Caki2 (cell line): ENCODE measurements around the gene FES. TPM values are rescaled to one million over a fixed set of nuclear protein-coding genes. Genes with fewer than 3 reads are reported as not detected.
"Not testable (repeated sequence)": the region's sequence is repeated elsewhere in the genome, so short reads cannot be mapped to it uniquely, and the experiment has no call there.

Experiments used
- DNase-seq: peaks from one replicate; pipeline ENCODE4 v3.0.0-alpha.2; 2015; ENCODE audit warnings: low read depth
- in situ Hi-C: cut with HindIII; loops from 2 replicates; pipeline ENCODE4 v1.10.0; 2016; ENCODE audit warnings: low sequenced_read_pairs, low pct_unique_long_range_greater_than_20kb, mixed read lengths
- total RNA-seq: library from RNA; depleted of rRNA; stranded (reverse); fragments of >200 nt; shearing (Covaris generic); gene quantifications from 2 replicates; pipeline ENCODE4 v1.2.3, GENCODE V29; 2014; ENCODE audit warnings: low replicate concordance

The FES gene
- total RNA-seq, 1 experiment from 2014 or later = not detected

GRCh38 chr15:90872486-90873184 lies 11.7 kb upstream of the FES start:
- peak; percentile 33 for DNase-seq

GRCh38 chr15:90873488-90873997 lies 10.8 kb upstream of the FES start:
- in situ Hi-C loops = no loop called here
- DNase-seq = no peak

More at GRCh38 chr15:90872486-90873184, 11.7 kb upstream of the FES start:
- in situ Hi-C loops = no loop called here

- DNase-seq = peak; percentile 64
- in situ Hi-C loops = no loop called here
Observed at GRCh38 chr15:90873998-90874605, 10.2 kb upstream of the FES start.

- DNase-seq, in situ Hi-C loops: not testable (repeated sequence)
Observed at GRCh38 chr15:90874986-90875385, 9.3 kb upstream of the FES start.

GRCh38 chr15:90875549-90875981 lies 8.7 kb upstream of the FES start:
- no peak for DNase-seq
- in situ Hi-C loops = no loop called here

- in situ Hi-C loops = no loop called here
- DNase-seq = no peak
Observed at GRCh38 chr15:90876046-90876445, 8.3 kb upstream of the FES start.

GRCh38 chr15:90876512-90877170 lies 7.7 kb upstream of the FES start:
- in situ Hi-C loops = no loop called here
- no peak for DNase-seq

- in situ Hi-C loops = no loop called here
- no peak for DNase-seq
Observed at GRCh38 chr15:90877315-90877714, 7.0 kb upstream of the FES start.

- in situ Hi-C loops = no loop called here
- no peak for DNase-seq
Observed at GRCh38 chr15:90877996-90878395, 6.3 kb upstream of the FES start.

GRCh38 chr15:90878660-90879059 lies 5.6 kb upstream of the FES start:
- in situ Hi-C loops = no loop called here
- DNase-seq = no peak

- DNase-seq = no peak
- in situ Hi-C loops = no loop called here
Observed at GRCh38 chr15:90879730-90880366, 4.5 kb upstream of the FES start.

GRCh38 chr15:90880381-90881145 lies 3.7 kb upstream of the FES start:
- DNase-seq = no peak
- in situ Hi-C loops = no loop called here

- in situ Hi-C loops = no loop called here
- no peak for DNase-seq
Observed at GRCh38 chr15:90881181-90881977, 2.9 kb upstream of the FES start.

- DNase-seq = no peak
- in situ Hi-C loops = no loop called here
Observed at GRCh38 chr15:90881978-90882721, 2.2 kb upstream of the FES start.

- no peak for DNase-seq
- in situ Hi-C loops = no loop called here
Observed at GRCh38 chr15:90882781-90883525, 1.4 kb upstream of the FES start.

GRCh38 chr15:90883526-90883975 lies 753 bp upstream of the FES start:
- in situ Hi-C loops = no loop called here
- no peak for DNase-seq
